K562 (cell line): ENCODE results near the gene RSU1. TPM values are rescaled to one million over a fixed set of nuclear protein-coding genes. Genes with fewer than 3 reads are reported as not detected.

ENCODE experiments used
- ARID1B ChIP-seq: fragments of 450-650 bp; IDR thresholded peaks from 2 replicates; pipeline ENCODE4 v1.6.1; 2016; ENCODE audit warnings: antibody characterized with exemption, mild to moderate bottlenecking, inconsistent platforms
- HDAC1 ChIP-seq, 2 experiments: fragments of 450-650 bp; IDR thresholded peaks; 2 replicates each; pipeline ENCODE4 v1.6.1; 2016 to 2017; ENCODE audit warnings: inconsistent platforms in 1 of 2, mild to moderate bottlenecking in 1 of 2, moderate library complexity in 1 of 2
- MTA1 ChIP-seq: fragments of 450-650 bp; IDR thresholded peaks from 2 replicates; pipeline ENCODE4 v1.6.1; 2017; ENCODE audit warnings: borderline replicate concordance
- POLR2G ChIP-seq: fragments of 200-400 bp; formaldehyde crosslinking; IDR thresholded peaks from 2 replicates; pipeline ENCODE4 v1.6.1; 2017; ENCODE audit warnings: low read depth, mild to moderate bottlenecking, antibody characterized with exemption, low read length, moderate library complexity
- PTRF ChIP-seq: fragments of 450-650 bp; IDR thresholded peaks from 2 replicates; pipeline ENCODE4 v1.6.1; 2016; ENCODE audit warnings: mild to moderate bottlenecking, missing genetic modification characterization, missing compliant biosample characterization
- PURB ChIP-seq: sonication (generic); formaldehyde crosslinking; IDR thresholded peaks from 2 replicates; pipeline ENCODE4 v1.9.0; 2021; ENCODE audit warnings: low read depth, mild to moderate bottlenecking, missing genetic modification reagents
- RBM25 ChIP-seq: fragments of 200-400 bp; formaldehyde crosslinking; IDR thresholded peaks from 2 replicates; pipeline ENCODE4 v1.6.1; 2018; ENCODE audit warnings: low read length, low read depth, moderate library complexity; ENCODE audit not compliant: severe bottlenecking
- TFE3 ChIP-seq: fragments of 450-650 bp; formaldehyde crosslinking; IDR thresholded peaks from 2 replicates; pipeline ENCODE4 v1.4.0; 2020; ENCODE audit warnings: mild to moderate bottlenecking, mixed read lengths
- YY1 ChIP-seq, 3 experiments: IDR thresholded peaks; 2 replicates each; pipeline ENCODE4 v1.6.1; 2011; ENCODE audit warnings: low read length in 2 of 3, mild to moderate bottlenecking in 2 of 3, moderate library complexity in 2 of 3, borderline replicate concordance in 1 of 3, control low read depth in 1 of 3, low read depth in 1 of 3; ENCODE audit not compliant: insufficient read depth in 3 of 3, insufficient replicate concordance in 2 of 3, control insufficient read depth in 1 of 3, insufficient read length in 1 of 3; ENCODE audit errors: extremely low read depth in 1 of 3
- ZNF184 ChIP-seq: sonication (generic); formaldehyde crosslinking; IDR thresholded peaks from 2 replicates; pipeline ENCODE4 v1.5.0; 2020; ENCODE audit warnings: missing genetic modification reagents
- polyA plus RNA-seq, 8 experiments: library from polyadenylated mRNA; depleted of rRNA in 4 of 8; stranded (reverse) in 5 of 8; unstranded in 3 of 8; fragments of >200 nt; fragmentation: Nextera tagmentation in 2 of 8; fragmentation: Illumina TruSeq in 1 of 8; extraction: Ambion mirVana in 2 of 8; extraction: Trizol in 1 of 8; gene quantifications; 2 replicates each; pipeline versions ENCODE4 v1.2.1 to v1.2.3, GENCODE V29; 2011 to 2014; ENCODE audit warnings: inconsistent platforms in 1 of 8, missing spikeins in 1 of 8
- total RNA-seq, 7 experiments: library from RNA; depleted of rRNA in 6 of 7; stranded (reverse); fragments of >200 nt in 6 of 7; fragmentation: Illumina TruSeq in 2 of 7; extraction: Trizol in 2 of 7; gene quantifications; 2 replicates each; pipeline versions ENCODE4 v1.2.1 to v1.2.3, GENCODE V29; 2011 to 2021; ENCODE audit warnings: low replicate concordance in 1 of 7
- TF ChIP-seq, protein P1 (sequence below): fragments of 450-650 bp; IDR thresholded peaks from 2 replicates; pipeline ENCODE4 v1.6.1; 2016; ENCODE audit warnings: mild to moderate bottlenecking, moderate library complexity

The RSU1 gene
- total and polyA plus RNA-seq, 9 of the 15 experiments (the other 6 are each of a cell fraction or from before 2014, with no cell fraction given): 18.8 to 67.3 (median 31.5) TPM

DNA sequence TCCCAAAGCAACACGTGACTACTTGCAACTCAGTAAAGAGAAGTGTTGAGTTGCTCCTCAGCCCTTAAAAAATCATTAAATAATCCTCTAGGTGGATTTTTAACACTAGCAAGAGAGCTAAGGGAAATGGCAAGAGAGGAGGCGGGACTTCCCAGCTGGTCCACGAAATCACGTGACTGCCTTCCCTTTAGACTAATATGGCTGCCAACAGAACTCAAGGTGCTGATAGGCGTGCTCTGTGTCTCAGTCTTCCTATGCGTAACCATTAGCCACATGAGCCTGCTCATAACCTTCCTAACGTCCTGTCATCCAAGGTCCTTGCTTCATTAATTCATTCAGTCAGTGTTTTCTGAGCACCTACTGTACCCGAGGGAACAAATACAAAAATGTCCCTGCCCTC lies 66.0 kb downstream of the RSU1 start (continued):
- TF ChIP-seq, protein P1, sequence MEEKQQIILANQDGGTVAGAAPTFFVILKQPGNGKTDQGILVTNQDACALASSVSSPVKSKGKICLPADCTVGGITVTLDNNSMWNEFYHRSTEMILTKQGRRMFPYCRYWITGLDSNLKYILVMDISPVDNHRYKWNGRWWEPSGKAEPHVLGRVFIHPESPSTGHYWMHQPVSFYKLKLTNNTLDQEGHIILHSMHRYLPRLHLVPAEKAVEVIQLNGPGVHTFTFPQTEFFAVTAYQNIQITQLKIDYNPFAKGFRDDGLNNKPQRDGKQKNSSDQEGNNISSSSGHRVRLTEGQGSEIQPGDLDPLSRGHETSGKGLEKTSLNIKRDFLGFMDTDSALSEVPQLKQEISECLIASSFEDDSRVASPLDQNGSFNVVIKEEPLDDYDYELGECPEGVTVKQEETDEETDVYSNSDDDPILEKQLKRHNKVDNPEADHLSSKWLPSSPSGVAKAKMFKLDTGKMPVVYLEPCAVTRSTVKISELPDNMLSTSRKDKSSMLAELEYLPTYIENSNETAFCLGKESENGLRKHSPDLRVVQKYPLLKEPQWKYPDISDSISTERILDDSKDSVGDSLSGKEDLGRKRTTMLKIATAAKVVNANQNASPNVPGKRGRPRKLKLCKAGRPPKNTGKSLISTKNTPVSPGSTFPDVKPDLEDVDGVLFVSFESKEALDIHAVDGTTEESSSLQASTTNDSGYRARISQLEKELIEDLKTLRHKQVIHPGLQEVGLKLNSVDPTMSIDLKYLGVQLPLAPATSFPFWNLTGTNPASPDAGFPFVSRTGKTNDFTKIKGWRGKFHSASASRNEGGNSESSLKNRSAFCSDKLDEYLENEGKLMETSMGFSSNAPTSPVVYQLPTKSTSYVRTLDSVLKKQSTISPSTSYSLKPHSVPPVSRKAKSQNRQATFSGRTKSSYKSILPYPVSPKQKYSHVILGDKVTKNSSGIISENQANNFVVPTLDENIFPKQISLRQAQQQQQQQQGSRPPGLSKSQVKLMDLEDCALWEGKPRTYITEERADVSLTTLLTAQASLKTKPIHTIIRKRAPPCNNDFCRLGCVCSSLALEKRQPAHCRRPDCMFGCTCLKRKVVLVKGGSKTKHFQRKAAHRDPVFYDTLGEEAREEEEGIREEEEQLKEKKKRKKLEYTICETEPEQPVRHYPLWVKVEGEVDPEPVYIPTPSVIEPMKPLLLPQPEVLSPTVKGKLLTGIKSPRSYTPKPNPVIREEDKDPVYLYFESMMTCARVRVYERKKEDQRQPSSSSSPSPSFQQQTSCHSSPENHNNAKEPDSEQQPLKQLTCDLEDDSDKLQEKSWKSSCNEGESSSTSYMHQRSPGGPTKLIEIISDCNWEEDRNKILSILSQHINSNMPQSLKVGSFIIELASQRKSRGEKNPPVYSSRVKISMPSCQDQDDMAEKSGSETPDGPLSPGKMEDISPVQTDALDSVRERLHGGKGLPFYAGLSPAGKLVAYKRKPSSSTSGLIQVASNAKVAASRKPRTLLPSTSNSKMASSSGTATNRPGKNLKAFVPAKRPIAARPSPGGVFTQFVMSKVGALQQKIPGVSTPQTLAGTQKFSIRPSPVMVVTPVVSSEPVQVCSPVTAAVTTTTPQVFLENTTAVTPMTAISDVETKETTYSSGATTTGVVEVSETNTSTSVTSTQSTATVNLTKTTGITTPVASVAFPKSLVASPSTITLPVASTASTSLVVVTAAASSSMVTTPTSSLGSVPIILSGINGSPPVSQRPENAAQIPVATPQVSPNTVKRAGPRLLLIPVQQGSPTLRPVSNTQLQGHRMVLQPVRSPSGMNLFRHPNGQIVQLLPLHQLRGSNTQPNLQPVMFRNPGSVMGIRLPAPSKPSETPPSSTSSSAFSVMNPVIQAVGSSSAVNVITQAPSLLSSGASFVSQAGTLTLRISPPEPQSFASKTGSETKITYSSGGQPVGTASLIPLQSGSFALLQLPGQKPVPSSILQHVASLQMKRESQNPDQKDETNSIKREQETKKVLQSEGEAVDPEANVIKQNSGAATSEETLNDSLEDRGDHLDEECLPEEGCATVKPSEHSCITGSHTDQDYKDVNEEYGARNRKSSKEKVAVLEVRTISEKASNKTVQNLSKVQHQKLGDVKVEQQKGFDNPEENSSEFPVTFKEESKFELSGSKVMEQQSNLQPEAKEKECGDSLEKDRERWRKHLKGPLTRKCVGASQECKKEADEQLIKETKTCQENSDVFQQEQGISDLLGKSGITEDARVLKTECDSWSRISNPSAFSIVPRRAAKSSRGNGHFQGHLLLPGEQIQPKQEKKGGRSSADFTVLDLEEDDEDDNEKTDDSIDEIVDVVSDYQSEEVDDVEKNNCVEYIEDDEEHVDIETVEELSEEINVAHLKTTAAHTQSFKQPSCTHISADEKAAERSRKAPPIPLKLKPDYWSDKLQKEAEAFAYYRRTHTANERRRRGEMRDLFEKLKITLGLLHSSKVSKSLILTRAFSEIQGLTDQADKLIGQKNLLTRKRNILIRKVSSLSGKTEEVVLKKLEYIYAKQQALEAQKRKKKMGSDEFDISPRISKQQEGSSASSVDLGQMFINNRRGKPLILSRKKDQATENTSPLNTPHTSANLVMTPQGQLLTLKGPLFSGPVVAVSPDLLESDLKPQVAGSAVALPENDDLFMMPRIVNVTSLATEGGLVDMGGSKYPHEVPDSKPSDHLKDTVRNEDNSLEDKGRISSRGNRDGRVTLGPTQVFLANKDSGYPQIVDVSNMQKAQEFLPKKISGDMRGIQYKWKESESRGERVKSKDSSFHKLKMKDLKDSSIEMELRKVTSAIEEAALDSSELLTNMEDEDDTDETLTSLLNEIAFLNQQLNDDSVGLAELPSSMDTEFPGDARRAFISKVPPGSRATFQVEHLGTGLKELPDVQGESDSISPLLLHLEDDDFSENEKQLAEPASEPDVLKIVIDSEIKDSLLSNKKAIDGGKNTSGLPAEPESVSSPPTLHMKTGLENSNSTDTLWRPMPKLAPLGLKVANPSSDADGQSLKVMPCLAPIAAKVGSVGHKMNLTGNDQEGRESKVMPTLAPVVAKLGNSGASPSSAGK: no peak
- TF ChIP-seq ARID1B (no peak), POLR2G (no peak), HDAC1 (IDR thresholded peaks at IDR 0.05) (no peak), PTRF (tag) (no peak), ZNF184 (CRISPR knock-in tag) (no peak), RBM25 (no peak), YY1 (IDR thresholded peaks at IDR 0.05; ENCODE audit: borderline replicate concordance in 1 of 3, control insufficient read depth in 1 of 3, extremely low read depth in 1 of 3, insufficient read depth in 3 of 3, insufficient read length in 1 of 3, insufficient replicate concordance in 2 of 3, low read depth in 1 of 3, low read length in 2 of 3) (peak in 1 of 3 experiments; percentile 45), PURB (CRISPR knock-in tag) (no peak), TFE3 (CRISPR knock-in tag) (0 out of 2 replicates have a peak, but pooled peaks have one; percentile 19), MTA1 (no peak)
